HEK293 (cell line): ENCODE data around the gene STARD3.
A peak's percentile ranks its signal among the peaks of the same experiment; 100 is the strongest.

Experiments
- ATF2 ChIP-seq: fragments of 450-650 bp; formaldehyde crosslinking; IDR thresholded peaks from 2 replicates; pipeline ENCODE4 v1.5.1; 2016; ENCODE audit warnings: missing biosample characterization, missing genetic modification characterization, low read depth
- GLIS1 ChIP-seq: fragments of 450-650 bp; formaldehyde crosslinking; IDR thresholded peaks from 2 replicates; pipeline ENCODE4 v1.5.1; 2016; ENCODE audit warnings: missing biosample characterization, missing genetic modification characterization
- HOXD13 ChIP-seq: sonication (generic); formaldehyde crosslinking; IDR thresholded peaks from 2 replicates; pipeline ENCODE4 v1.8.0; 2022; ENCODE audit warnings: missing genetic modification reagents, borderline replicate concordance
- KLF10 ChIP-seq: fragments of 450-650 bp; IDR thresholded peaks from 2 replicates; pipeline ENCODE4 v1.5.1; 2018; ENCODE audit warnings: missing biosample characterization, mild to moderate bottlenecking, missing genetic modification characterization
- MYNN ChIP-seq: fragments of 450-650 bp; formaldehyde crosslinking; IDR thresholded peaks from 2 replicates; pipeline ENCODE4 v1.5.1; 2016; ENCODE audit warnings: missing biosample characterization, missing genetic modification characterization, borderline replicate concordance
- RBAK ChIP-seq: fragments of 450-650 bp; formaldehyde crosslinking; IDR thresholded peaks from 2 replicates; pipeline ENCODE4 v1.5.1; 2016; ENCODE audit warnings: missing biosample characterization, missing genetic modification characterization
- ZBTB1 ChIP-seq: fragments of 450-650 bp; formaldehyde crosslinking; IDR thresholded peaks from 2 replicates; pipeline ENCODE4 v1.5.1; 2016; ENCODE audit warnings: missing biosample characterization, missing genetic modification characterization
- ZNF138 ChIP-seq: fragments of 450-650 bp; formaldehyde crosslinking; IDR thresholded peaks from 2 replicates; pipeline ENCODE4 v1.5.1; 2016; ENCODE audit warnings: missing biosample characterization, missing genetic modification characterization, borderline replicate concordance
- ZNF157 ChIP-seq: fragments of 450-650 bp; formaldehyde crosslinking; IDR thresholded peaks from 2 replicates; pipeline ENCODE4 v1.5.1; 2016; ENCODE audit warnings: missing biosample characterization, missing genetic modification characterization
- ZNF221 ChIP-seq: fragments of 450-650 bp; formaldehyde crosslinking; IDR thresholded peaks from 2 replicates; pipeline ENCODE4 v1.5.1; 2017; ENCODE audit warnings: missing biosample characterization, missing genetic modification characterization, borderline replicate concordance
- ZNF280D ChIP-seq: fragments of 450-650 bp; formaldehyde crosslinking; IDR thresholded peaks from 2 replicates; pipeline ENCODE4 v1.5.1; 2016; ENCODE audit warnings: missing biosample characterization, missing genetic modification characterization
- ZNF335 ChIP-seq: fragments of 450-650 bp; formaldehyde crosslinking; conservative IDR thresholded peaks from 2 replicates; pipeline ENCODE4 v1.5.1; 2016; ENCODE audit warnings: missing biosample characterization, missing genetic modification characterization
- ZNF394 ChIP-seq: fragments of 450-650 bp; formaldehyde crosslinking; IDR thresholded peaks from 2 replicates; pipeline ENCODE4 v1.5.1; 2016; ENCODE audit warnings: missing biosample characterization, missing genetic modification characterization, mild to moderate bottlenecking, moderate library complexity, borderline replicate concordance
- ZNF449 ChIP-seq: fragments of 450-650 bp; formaldehyde crosslinking; IDR thresholded peaks from 2 replicates; pipeline ENCODE4 v1.5.1; 2017; ENCODE audit warnings: missing biosample characterization, mild to moderate bottlenecking, missing genetic modification characterization, moderate library complexity
- ZNF529 ChIP-seq: fragments of 450-650 bp; formaldehyde crosslinking; IDR thresholded peaks from 2 replicates; pipeline ENCODE4 v1.5.1; 2017; ENCODE audit warnings: missing genetic modification characterization, missing biosample characterization; ENCODE audit not compliant: insufficient replicate concordance
- ZNF544 ChIP-seq: fragments of 450-650 bp; formaldehyde crosslinking; IDR thresholded peaks from 2 replicates; pipeline ENCODE4 v1.5.0; 2017; ENCODE audit warnings: missing biosample characterization, missing genetic modification characterization
- ZNF654 ChIP-seq: fragments of 450-650 bp; formaldehyde crosslinking; IDR thresholded peaks from 2 replicates; pipeline ENCODE4 v1.5.1; 2016; ENCODE audit warnings: low read depth, missing biosample characterization, missing genetic modification characterization
- ZNF701 ChIP-seq: fragments of 450-650 bp; formaldehyde crosslinking; IDR thresholded peaks from 2 replicates; pipeline ENCODE4 v1.5.1; 2016; ENCODE audit warnings: missing biosample characterization, missing genetic modification characterization
- ZNF76 ChIP-seq: fragments of 450-650 bp; formaldehyde crosslinking; IDR thresholded peaks from 2 replicates; pipeline ENCODE4; 2016; ENCODE audit warnings: low read depth, missing biosample characterization, missing genetic modification characterization, borderline replicate concordance
- ZNF777 ChIP-seq: fragments of 450-650 bp; formaldehyde crosslinking; IDR thresholded peaks from 2 replicates; pipeline ENCODE4 v1.5.1; 2017; ENCODE audit warnings: missing biosample characterization, missing genetic modification characterization, borderline replicate concordance
- ZSCAN30 ChIP-seq: fragments of 450-650 bp; IDR thresholded peaks from 2 replicates; pipeline ENCODE4 v1.5.1; 2018; ENCODE audit warnings: missing biosample characterization, mild to moderate bottlenecking, missing genetic modification characterization, moderate library complexity
- TF ChIP-seq, protein P1 (sequence below): fragments of 450-650 bp; formaldehyde crosslinking; IDR thresholded peaks from 2 replicates; pipeline ENCODE4 v1.5.1; 2017; ENCODE audit warnings: missing biosample characterization, missing genetic modification characterization
- TF ChIP-seq, protein P2 (sequence below): fragments of 450-650 bp; formaldehyde crosslinking; IDR thresholded peaks from 2 replicates; pipeline ENCODE4 v1.5.1; 2016; ENCODE audit warnings: missing biosample characterization, missing genetic modification characterization
- TF ChIP-seq, protein P3 (sequence below): fragments of 450-650 bp; formaldehyde crosslinking; IDR thresholded peaks from 2 replicates; pipeline ENCODE4 v1.5.1; 2016; ENCODE audit warnings: missing biosample characterization, missing genetic modification characterization, low read depth
- TF ChIP-seq, protein P4 (sequence below): fragments of 450-650 bp; formaldehyde crosslinking; IDR thresholded peaks from 2 replicates; pipeline ENCODE4 v1.5.1; 2016; ENCODE audit warnings: missing biosample characterization, missing genetic modification characterization

STARD3 gene

GRCh38 chr17:39667945-39668924 is 31.3 kb downstream of the STARD3 start, which contains the start of gene PNMT (continued):
- no peak for TF ChIP-seq ZNF157 (tag by site-specific recombination)
- no peak for TF ChIP-seq ZNF280D
- no peak for TF ChIP-seq ZNF221
- no peak for TF ChIP-seq ZNF544 (tag by site-specific recombination)
- no peak for TF ChIP-seq ZNF777
- no peak for TF ChIP-seq ZNF654 (tag by site-specific recombination)
- no peak; the same call in 1 of the 2 replicates for TF ChIP-seq ZNF394 (tag by site-specific recombination)
- TF ChIP-seq ZNF529 (tag by site-specific recombination), result no peak
- TF ChIP-seq ZNF335, result peak; percentile 38
- TF ChIP-seq ZBTB1 (tag by site-specific recombination), result no peak
- no peak for TF ChIP-seq ZNF701
- no peak for TF ChIP-seq ZNF449 (tag by site-specific recombination)
- no peak for TF ChIP-seq MYNN (tag by site-specific recombination)
- TF ChIP-seq HOXD13 (CRISPR knock-in tag), result no peak
- peak; percentile 92 for TF ChIP-seq ZSCAN30 (tag by site-specific recombination)
- no peak for TF ChIP-seq ATF2 (tag by site-specific recombination)
- TF ChIP-seq, protein P1, sequence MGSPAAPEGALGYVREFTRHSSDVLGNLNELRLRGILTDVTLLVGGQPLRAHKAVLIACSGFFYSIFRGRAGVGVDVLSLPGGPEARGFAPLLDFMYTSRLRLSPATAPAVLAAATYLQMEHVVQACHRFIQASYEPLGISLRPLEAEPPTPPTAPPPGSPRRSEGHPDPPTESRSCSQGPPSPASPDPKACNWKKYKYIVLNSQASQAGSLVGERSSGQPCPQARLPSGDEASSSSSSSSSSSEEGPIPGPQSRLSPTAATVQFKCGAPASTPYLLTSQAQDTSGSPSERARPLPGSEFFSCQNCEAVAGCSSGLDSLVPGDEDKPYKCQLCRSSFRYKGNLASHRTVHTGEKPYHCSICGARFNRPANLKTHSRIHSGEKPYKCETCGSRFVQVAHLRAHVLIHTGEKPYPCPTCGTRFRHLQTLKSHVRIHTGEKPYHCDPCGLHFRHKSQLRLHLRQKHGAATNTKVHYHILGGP (tag by site-specific recombination), result no peak
- TF ChIP-seq GLIS1 (tag by site-specific recombination), result peak; percentile 12
- TF ChIP-seq KLF10 (tag by site-specific recombination), result 0 out of 2 replicates have a peak, but pooled peaks have one; percentile 48
- TF ChIP-seq, protein P2, sequence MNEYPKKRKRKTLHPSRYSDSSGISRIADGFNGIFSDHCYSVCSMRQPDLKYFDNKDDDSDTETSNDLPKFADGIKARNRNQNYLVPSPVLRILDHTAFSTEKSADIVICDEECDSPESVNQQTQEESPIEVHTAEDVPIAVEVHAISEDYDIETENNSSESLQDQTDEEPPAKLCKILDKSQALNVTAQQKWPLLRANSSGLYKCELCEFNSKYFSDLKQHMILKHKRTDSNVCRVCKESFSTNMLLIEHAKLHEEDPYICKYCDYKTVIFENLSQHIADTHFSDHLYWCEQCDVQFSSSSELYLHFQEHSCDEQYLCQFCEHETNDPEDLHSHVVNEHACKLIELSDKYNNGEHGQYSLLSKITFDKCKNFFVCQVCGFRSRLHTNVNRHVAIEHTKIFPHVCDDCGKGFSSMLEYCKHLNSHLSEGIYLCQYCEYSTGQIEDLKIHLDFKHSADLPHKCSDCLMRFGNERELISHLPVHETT, result no peak
- TF ChIP-seq RBAK (tag by site-specific recombination), result no peak
- TF ChIP-seq, protein P3, sequence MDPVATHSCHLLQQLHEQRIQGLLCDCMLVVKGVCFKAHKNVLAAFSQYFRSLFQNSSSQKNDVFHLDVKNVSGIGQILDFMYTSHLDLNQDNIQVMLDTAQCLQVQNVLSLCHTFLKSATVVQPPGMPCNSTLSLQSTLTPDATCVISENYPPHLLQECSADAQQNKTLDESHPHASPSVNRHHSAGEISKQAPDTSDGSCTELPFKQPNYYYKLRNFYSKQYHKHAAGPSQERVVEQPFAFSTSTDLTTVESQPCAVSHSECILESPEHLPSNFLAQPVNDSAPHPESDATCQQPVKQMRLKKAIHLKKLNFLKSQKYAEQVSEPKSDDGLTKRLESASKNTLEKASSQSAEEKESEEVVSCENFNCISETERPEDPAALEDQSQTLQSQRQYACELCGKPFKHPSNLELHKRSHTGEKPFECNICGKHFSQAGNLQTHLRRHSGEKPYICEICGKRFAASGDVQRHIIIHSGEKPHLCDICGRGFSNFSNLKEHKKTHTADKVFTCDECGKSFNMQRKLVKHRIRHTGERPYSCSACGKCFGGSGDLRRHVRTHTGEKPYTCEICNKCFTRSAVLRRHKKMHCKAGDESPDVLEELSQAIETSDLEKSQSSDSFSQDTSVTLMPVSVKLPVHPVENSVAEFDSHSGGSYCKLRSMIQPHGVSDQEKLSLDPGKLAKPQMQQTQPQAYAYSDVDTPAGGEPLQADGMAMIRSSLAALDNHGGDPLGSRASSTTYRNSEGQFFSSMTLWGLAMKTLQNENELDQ (tag by site-specific recombination), result no peak
- no peak for TF ChIP-seq ZNF76
- TF ChIP-seq, protein P4, sequence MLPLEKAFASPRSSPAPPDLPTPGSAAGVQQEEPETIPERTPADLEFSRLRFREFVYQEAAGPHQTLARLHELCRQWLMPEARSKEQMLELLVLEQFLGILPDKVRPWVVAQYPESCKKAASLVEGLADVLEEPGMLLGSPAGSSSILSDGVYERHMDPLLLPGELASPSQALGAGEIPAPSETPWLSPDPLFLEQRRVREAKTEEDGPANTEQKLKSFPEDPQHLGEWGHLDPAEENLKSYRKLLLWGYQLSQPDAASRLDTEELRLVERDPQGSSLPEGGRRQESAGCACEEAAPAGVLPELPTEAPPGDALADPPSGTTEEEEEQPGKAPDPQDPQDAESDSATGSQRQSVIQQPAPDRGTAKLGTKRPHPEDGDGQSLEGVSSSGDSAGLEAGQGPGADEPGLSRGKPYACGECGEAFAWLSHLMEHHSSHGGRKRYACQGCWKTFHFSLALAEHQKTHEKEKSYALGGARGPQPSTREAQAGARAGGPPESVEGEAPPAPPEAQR (tag by site-specific recombination), result no peak
- TF ChIP-seq ZNF138 (tag by site-specific recombination), result no peak
